GM19240 (cell line): ENCODE results near the gene SLIT2.

Experiments used
- DNase-seq: peaks from one replicate; pipeline ENCODE4 v3.0.0; 2011; ENCODE audit warnings: low spot score; ENCODE audit not compliant: insufficient read length

The SLIT2 gene

DNA sequence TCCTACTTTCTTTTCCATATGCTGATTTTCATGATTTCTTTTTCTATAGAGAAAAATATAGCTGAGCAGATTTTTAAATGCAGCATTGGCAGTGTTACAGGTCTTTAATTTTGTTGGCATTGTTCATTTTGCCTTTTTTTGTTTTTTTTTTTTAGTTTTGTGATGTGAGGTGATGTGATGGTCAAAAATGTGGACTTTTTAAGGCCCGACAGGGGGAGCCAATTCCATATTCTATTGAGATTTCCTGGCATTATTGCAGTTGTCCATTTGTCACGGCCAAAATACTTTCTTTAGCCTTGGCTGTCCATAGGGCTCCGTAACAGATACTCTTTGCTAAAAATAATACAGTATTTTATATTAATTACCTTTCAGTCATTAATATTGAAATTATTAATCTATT, 47.8 kb downstream of the SLIT2 start:
- DNase-seq = no peak

- no peak for DNase-seq
Observed at GRCh38 chr4:20301161-20301560, 49.5 kb downstream of the SLIT2 start.
